Subcutaneous adipose tissue (tissue), 4 donors: Measurements from ENCODE around the gene GALNT17. TPM values are rescaled to one million over a fixed set of nuclear protein-coding genes. Genes with fewer than 3 reads are reported as not detected.

ENCODE experiments used
- CTCF ChIP-seq: fragments of 450-650 bp; IDR thresholded peaks from one replicate; pipeline ENCODE4 v1.5.1; 2016; ENCODE audit warnings: low read depth, mild to moderate bottlenecking, control low read depth, antibody characterized with exemption, moderate library complexity
- total RNA-seq, 4 donors: library from RNA; depleted of rRNA; stranded (reverse); fragments of >200 nt; gene quantifications; one replicate each; pipeline ENCODE4 v1.1.0, GENCODE V29; 2016

GALNT17 gene
- total RNA-seq, 4 donors from 2014 or later = 1.3 to 12.2 (median 6.7) TPM

GRCh38 chr7:71735961-71736556 lies 604.1 kb downstream of the GALNT17 start:
- no peak for TF ChIP-seq CTCF

- no peak for TF ChIP-seq CTCF
Measured at GRCh38 chr7:71739520-71740173, 607.7 kb downstream of the GALNT17 start.

GRCh38 chr7:71740174-71740560 lies 608.2 kb downstream of the GALNT17 start:
- TF ChIP-seq CTCF = no peak

- no peak for TF ChIP-seq CTCF
Measured at GRCh38 chr7:71746006-71746405, 614.1 kb downstream of the GALNT17 start.

- TF ChIP-seq CTCF = no peak
Measured at GRCh38 chr7:71750290-71750689, 618.3 kb downstream of the GALNT17 start.

- TF ChIP-seq CTCF = no peak
Measured at GRCh38 chr7:71752171-71752935, 620.4 kb downstream of the GALNT17 start.

- TF ChIP-seq CTCF = no peak
Measured at GRCh38 chr7:71753236-71753635, 621.3 kb downstream of the GALNT17 start.
